ENCODE measurements around the gene OGDH.

OGDH gene

GRCh38 chr7:44633254-44634186 is 27.1 kb downstream of the OGDH start:
- ATAC-seq (replicated peaks) (peak; percentile 74 to 82), DNase-seq (peak; percentile 77)
- Mint-ChIP-seq H3K27me3 (no peaks in the 10 kb centered on the region), H3K27ac (peak overlapping the region; percentile 98), H3K36me3 (peaks cover 31 to 60% of the 10 kb centered on the region in 2 donors), H3K4me3 (peak overlapping the region; percentile 41 to 55), H3K9me3 (peaks cover 0 to 3% of the 10 kb centered on the region in 2 donors), H3K4me1 (peaks cover 70 to 99% of the 10 kb centered on the region in 2 donors)

GRCh38 chr7:44634187-44634838 is 27.9 kb downstream of the OGDH start:
- Mint-ChIP-seq H3K36me3 (peaks cover 31 to 59% of the 10 kb centered on the region in 2 donors), H3K4me3 (peak overlapping the region; percentile 36), H3K9me3 (peaks cover 0 to 3% of the 10 kb centered on the region in 2 donors), H3K27me3 (no peaks in the 10 kb centered on the region), H3K4me1 (peaks cover 70 to 99% of the 10 kb centered on the region in 2 donors), H3K27ac (peak overlapping the region; percentile 98)
- DNase-seq (no peak), ATAC-seq (replicated peaks) (no peak)

DNA sequence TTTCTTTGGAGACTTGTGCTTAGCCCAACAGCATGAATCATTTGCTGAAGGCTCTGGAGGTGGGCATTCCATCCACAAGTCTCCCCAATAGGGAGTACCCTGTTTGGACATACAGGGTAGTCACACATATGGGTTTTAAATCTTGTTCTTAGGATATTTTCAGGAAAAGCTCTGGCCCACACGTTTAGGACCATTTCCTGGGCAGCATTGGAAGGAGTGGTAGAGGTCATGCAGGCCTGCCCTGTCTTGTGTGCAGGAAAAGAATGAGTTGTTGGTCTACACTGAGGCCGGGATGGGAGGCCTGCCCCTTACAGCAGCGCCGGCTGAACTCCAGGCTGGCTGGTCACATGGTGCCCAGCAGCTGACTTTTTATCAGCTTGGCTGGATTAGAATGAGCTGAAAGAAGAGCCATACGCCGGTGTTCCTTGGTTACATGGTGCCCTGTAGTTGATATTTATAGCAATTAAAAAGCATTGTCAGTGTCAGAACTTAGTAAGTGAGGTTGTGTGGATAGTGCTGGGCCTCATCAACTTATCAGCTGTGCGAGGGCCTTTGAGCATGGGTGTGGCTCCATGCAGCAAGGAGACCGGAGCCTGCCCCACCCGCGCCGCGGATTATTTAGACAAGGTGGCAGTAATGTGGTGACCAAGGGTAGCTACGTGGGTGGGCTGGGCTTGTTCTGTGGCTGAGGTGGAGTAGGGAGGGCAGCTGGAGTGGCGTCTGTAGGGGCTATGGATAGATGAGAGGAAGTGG is 28.6 kb downstream of the OGDH start:
- Mint-ChIP-seq H3K9me3 (peaks cover 0 to 3% of the 10 kb centered on the region in 2 donors), H3K27me3 (no peaks in the 10 kb centered on the region), H3K4me3 (no peak overlapping the region), H3K27ac (peak overlapping the region; percentile 98), H3K36me3 (peaks cover 29 to 56% of the 10 kb centered on the region in 2 donors), H3K4me1 (peaks cover 69 to 99% of the 10 kb centered on the region in 2 donors)
- no peak for ATAC-seq (replicated peaks)
- no peak for DNase-seq

DNA sequence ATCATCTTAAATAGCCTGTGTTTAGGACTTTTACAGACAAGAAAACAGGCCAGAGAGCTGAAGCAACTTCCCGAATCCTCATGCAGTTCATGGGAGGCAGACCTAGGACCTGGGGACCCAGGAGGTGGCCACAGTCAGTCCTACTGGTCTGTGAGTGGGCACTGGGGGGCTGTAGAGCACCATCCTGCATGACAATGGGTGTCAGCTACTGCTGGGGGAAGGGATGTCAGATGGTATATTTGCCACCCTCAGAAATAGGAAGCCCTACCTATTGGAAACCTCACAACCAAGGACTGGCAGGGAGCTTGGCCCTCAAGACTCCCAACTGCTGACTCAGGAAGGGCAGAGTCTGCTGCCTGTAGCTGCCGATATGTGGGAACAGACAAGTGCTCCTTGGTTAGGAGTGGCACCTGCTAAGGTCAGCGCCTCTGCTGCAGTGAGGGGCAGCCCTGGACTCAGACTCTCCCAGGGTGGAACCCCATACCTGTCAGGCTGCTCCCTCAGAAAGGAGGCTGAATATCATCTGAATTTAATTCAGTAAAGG is 29.7 kb downstream of the OGDH start:
- no peak overlapping the region for H3K4me3 Mint-ChIP-seq
- H3K27ac Mint-ChIP-seq = peak overlapping the region; percentile 100
- no peak for DNase-seq
- peaks cover 0 to 3% of the 10 kb centered on the region in 2 donors for H3K9me3 Mint-ChIP-seq
- peaks cover 21 to 53% of the 10 kb centered on the region in 2 donors for H3K36me3 Mint-ChIP-seq
- no peak for ATAC-seq (replicated peaks)
- H3K27me3 Mint-ChIP-seq = no peaks in the 10 kb centered on the region
- peaks cover 63 to 96% of the 10 kb centered on the region in 2 donors for H3K4me1 Mint-ChIP-seq

DNA sequence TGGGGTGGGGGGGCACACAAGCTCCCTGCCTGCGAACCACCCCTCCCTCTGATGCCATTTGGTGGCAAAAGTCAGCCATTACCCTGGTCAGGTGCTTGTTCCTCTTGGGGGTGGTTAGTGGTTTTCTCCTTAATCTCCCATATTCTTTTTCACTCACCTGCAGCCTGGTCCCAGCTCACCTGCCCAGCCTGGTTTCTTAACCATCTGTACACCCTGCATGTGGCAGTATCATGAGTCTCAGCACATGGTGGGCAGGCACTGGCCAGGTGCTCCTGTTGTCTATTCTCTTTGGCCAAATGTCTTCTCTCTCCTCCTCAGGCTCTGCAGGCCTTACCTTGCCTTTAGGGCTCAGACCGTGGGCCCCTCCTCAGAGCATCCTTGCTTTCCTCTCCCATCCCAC is 30.5 kb downstream of the OGDH start:
- ATAC-seq (replicated peaks) (no peak), DNase-seq (no peak)
- Mint-ChIP-seq H3K27ac (peak overlapping the region; percentile 100), H3K4me3 (peak overlapping the region in 1 of 2 donors; percentile 4), H3K4me1 (peaks cover 56 to 89% of the 10 kb centered on the region in 2 donors), H3K36me3 (peaks cover 18 to 46% of the 10 kb centered on the region in 2 donors), H3K9me3 (peaks cover 0 to under 1% of the 10 kb centered on the region in 2 donors), H3K27me3 (no peaks in the 10 kb centered on the region)

GRCh38 chr7:44637788-44638594 is 31.6 kb downstream of the OGDH start:
- peak; percentile 73 to 74 for ATAC-seq (replicated peaks)
- H3K4me1 Mint-ChIP-seq = peaks cover 55 to 78% of the 10 kb centered on the region in 2 donors
- H3K27me3 Mint-ChIP-seq = no peaks in the 10 kb centered on the region
- no peaks in the 10 kb centered on the region for H3K9me3 Mint-ChIP-seq
- peak; percentile 73 for DNase-seq
- peaks cover 20 to 44% of the 10 kb centered on the region in 2 donors for H3K36me3 Mint-ChIP-seq
- H3K4me3 Mint-ChIP-seq = peak overlapping the region; percentile 74 to 84
- peak overlapping the region; percentile 100 for H3K27ac Mint-ChIP-seq

DNA sequence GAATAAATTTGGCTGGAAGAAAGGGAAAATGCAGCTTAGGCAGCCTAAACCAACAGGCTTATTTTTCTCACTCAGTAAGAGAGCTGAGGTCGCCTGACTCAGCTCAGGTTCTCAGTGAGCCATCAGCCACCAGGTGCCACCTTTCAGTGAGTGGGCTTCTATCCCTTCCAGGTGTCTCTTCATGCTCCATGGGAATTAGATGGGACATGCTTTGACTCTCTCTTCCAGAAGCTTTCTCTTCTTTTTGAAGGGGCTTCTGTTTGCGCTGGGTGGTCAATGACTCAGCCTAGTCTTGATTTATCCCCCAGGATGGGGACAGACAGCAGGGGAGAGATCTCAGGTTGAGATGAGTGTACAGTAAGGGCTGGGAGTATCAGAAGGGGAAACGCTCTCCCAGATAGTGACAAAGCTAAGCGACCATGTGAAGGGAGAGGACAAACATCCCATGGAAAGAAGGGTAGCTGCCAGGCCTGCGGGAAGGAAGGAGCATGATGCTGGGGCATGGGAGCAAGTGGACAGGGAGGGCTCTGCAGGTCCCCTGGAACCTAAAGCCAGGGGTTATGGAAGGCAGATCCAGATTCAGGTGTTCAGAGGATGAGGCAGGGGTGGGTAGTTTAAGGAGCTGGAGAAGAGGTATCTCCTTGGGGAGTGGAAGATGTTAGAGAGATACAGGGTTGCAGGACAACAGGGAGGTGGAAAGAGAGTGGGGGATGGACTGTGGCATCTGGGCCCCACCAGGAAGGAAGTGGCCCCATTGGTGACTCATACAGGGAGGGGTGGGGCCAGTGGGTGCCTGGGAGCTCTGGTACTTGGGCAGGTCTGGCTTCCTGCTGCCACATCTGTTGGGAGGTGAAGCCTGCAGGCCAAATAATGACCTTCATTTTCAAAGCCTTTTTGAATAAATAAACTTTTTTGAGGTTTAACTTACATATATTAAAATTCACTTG is 32.5 kb downstream of the OGDH start:
- no peaks in the 10 kb centered on the region for H3K27me3 Mint-ChIP-seq
- peaks cover 20 to 42% of the 10 kb centered on the region in 2 donors for H3K36me3 Mint-ChIP-seq
- H3K9me3 Mint-ChIP-seq = no peaks in the 10 kb centered on the region
- peak overlapping the region; percentile 100 for H3K27ac Mint-ChIP-seq
- H3K4me3 Mint-ChIP-seq = peak overlapping the region; percentile 74 to 84
- H3K4me1 Mint-ChIP-seq = peaks cover 48 to 69% of the 10 kb centered on the region in 2 donors
- DNase-seq (peak; percentile 85), ATAC-seq (replicated peaks) (peak; percentile 81 to 89)

DNA sequence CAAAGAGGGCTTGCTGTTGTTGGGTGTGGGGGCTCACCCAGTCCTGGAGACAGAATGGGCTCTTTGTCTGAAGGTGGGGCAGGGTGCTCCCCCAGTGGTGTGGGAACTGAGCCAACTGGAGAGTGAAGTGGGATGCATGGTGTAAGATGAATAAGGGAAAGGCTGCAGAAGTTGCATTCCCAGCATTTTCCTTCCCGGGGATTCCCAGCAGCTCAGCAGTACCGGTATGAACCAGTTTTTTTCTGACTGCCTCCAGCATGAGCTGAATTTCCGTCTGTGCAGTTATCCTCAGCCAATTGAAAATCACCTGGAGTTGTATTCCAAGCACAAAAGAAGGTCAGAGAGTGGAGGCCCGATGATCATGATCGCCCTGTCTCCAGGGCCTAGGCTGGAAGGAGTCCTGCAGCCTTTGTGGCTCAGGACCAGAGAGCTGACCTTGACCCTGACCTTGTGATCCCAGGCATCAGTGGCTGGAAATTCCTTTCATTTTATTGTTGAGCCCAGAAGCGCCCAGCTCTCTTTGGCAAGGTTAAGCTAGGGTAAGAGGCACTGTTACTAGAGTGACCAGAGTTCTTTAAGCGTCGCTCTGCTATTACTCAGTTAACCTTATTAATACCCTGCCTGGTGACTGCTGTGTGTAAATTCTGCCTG is 33.4 kb downstream of the OGDH start:
- Mint-ChIP-seq H3K9me3 (no peaks in the 10 kb centered on the region), H3K4me1 (peaks cover 41 to 60% of the 10 kb centered on the region in 2 donors), H3K27me3 (no peaks in the 10 kb centered on the region), H3K4me3 (peak overlapping the region; percentile 48 to 59), H3K36me3 (peaks cover 22 to 42% of the 10 kb centered on the region in 2 donors), H3K27ac (peak overlapping the region; percentile 100)
- ATAC-seq (replicated peaks) (no peak), DNase-seq (no peak)

GRCh38 chr7:44643206-44643605 is 36.8 kb downstream of the OGDH start:
- Mint-ChIP-seq H3K36me3 (peaks cover 25 to 42% of the 10 kb centered on the region in 2 donors), H3K27ac (no peak overlapping the region), H3K27me3 (no peaks in the 10 kb centered on the region), H3K9me3 (no peaks in the 10 kb centered on the region), H3K4me3 (no peak overlapping the region), H3K4me1 (peaks cover 30 to 31% of the 10 kb centered on the region in 2 donors)
- ATAC-seq (replicated peaks) (no peak), DNase-seq (no peak)

DNA sequence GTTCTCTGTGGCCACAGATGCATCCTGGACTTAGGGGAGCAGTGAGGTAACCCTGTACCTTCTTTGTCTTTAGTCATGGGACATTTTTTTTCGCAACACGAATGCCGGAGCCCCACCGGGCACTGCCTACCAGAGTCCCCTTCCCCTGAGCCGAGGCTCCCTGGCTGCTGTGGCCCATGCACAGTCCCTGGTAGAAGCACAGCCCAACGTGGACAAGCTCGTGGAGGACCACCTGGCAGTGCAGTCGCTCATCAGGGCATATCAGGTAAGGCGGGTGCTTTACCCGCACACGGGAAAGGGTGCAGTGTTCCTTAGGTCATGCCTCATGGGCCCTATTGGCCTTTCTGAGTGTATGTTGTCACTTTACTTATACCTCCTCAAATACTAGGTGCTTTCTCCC is 38.8 kb downstream of the OGDH start:
- H3K9me3 Mint-ChIP-seq = no peaks in the 10 kb centered on the region
- no peak overlapping the region for H3K4me3 Mint-ChIP-seq
- DNase-seq = no peak
- H3K27me3 Mint-ChIP-seq = no peaks in the 10 kb centered on the region
- no peak overlapping the region for H3K27ac Mint-ChIP-seq
- H3K4me1 Mint-ChIP-seq = peaks cover 11 to 15% of the 10 kb centered on the region in 2 donors
- no peak for ATAC-seq (replicated peaks)
- peaks cover 23 to 35% of the 10 kb centered on the region in 2 donors for H3K36me3 Mint-ChIP-seq

- DNase-seq (no peak), ATAC-seq (replicated peaks) (no peak)
- Mint-ChIP-seq H3K27me3 (no peaks in the 10 kb centered on the region), H3K9me3 (no peaks in the 10 kb centered on the region), H3K36me3 (peaks cover 23 to 35% of the 10 kb centered on the region in 2 donors), H3K4me3 (no peak overlapping the region), H3K4me1 (peaks cover 6 to 12% of the 10 kb centered on the region in 2 donors), H3K27ac (peak overlapping the region; percentile 3)
Measured at GRCh38 chr7:44645696-44646095, 39.3 kb downstream of the OGDH start.

Data from stimulated activated naive B cell treated with anti-CD40 and anti-IgM and Interleukin-4, amounts not matched to agents 10 μg/mL and 1 μg/mL and 100 μg/mL, for 72 hours (primary cell).